Suprapubic skin (tissue), 3 donors: Measurements from ENCODE around the gene ANKRD11.

Source experiments
- CTCF ChIP-seq, 2 donors: fragments of 200-600 bp in 1 of 2; fragments of 450-650 bp in 1 of 2; sonication (generic) in 1 of 2; IDR thresholded peaks; one replicate each; pipeline ENCODE4 v1.5.1; 2016 to 2019; ENCODE audit warnings: antibody characterized with exemption in 2 of 2, mild to moderate bottlenecking in 1 of 2, moderate library complexity in 1 of 2
- POLR2A ChIP-seq, 2 donors: fragments of 450-650 bp; IDR thresholded peaks; one replicate each; pipeline ENCODE4 v1.6.1; 2017; ENCODE audit warnings: antibody characterized with exemption in 2 of 2, mild to moderate bottlenecking in 2 of 2, moderate library complexity in 2 of 2

GRCh38 chr16:89285381-89285780, 205.0 kb downstream of the ANKRD11 start:
- TF ChIP-seq POLR2A (IDR thresholded peaks at IDR 0.05), result no peak
- no peak for TF ChIP-seq CTCF (IDR thresholded peaks at IDR 0.05)
